T-helper 1 cell treated with Interleukin-12 subunit alpha and Interleukin-12 subunit beta and Interleukin-4 antibody, amounts not matched to agents 30 ng/mL and 1 ng/mL, for 36 hours (primary cell): ENCODE measurements around the gene EXOSC10. TPM values are rescaled to one million over a fixed set of nuclear protein-coding genes. Genes with fewer than 3 reads are reported as not detected.
"Not testable (repeated sequence)": the region's sequence is repeated elsewhere in the genome, so short reads cannot be mapped to it uniquely, and the experiment has no call there.

Experiments
- intact Hi-C: fragments of 100-400 bp; cut with micrococcal nuclease; formaldehyde crosslinking; loops from one replicate; pipeline ENCODE4 v1.15.1; 2024
- total RNA-seq: library from RNA; stranded (reverse); gene quantifications from 2 replicates; pipeline ENCODE4 v1.2.3, GENCODE V29; 2022

Gene EXOSC10
- total RNA-seq, 1 donor from 2014 or later = 86.2 TPM

- intact Hi-C loops = no loop called here
Measured at GRCh38 chr1:11044849-11045427, 54.7 kb downstream of the EXOSC10 start.

- intact Hi-C loops = no loop called here
Measured at GRCh38 chr1:11044086-11044848, 55.4 kb downstream of the EXOSC10 start.

GRCh38 chr1:11042995-11043874 lies 56.4 kb downstream of the EXOSC10 start:
- intact Hi-C loops = no loop called here

- intact Hi-C loops = no loop called here
Measured at GRCh38 chr1:11042065-11042464, 57.6 kb downstream of the EXOSC10 start.

GRCh38 chr1:11041048-11041447 lies 58.6 kb downstream of the EXOSC10 start:
- intact Hi-C loops = no loop called here

- intact Hi-C loops = not testable (repeated sequence)
Measured at GRCh38 chr1:11040105-11040429, 59.6 kb downstream of the EXOSC10 start.

GRCh38 chr1:11039351-11040104 lies 60.1 kb downstream of the EXOSC10 start:
- intact Hi-C loops = loop anchor here (5.0 to 10.0 kb wide), 2 partner anchors 435 to 868 kb away; partner anchors contain the start of gene DISP3

- intact Hi-C loops = loop anchor here (1.0 to 10.0 kb wide), 9 partner anchors 23 to 870 kb away; partner anchors contain the start of genes DISP3, EXOSC10 and SRM
Measured at GRCh38 chr1:11037740-11038182, 61.9 kb downstream of the EXOSC10 start.

- intact Hi-C loops = loop anchor here (1.0 to 10.0 kb wide), 9 partner anchors 23 to 870 kb away; partner anchors contain the start of genes DISP3, EXOSC10 and SRM
Measured at GRCh38 chr1:11037019-11037739, 62.5 kb downstream of the EXOSC10 start.

GRCh38 chr1:11031624-11032262 lies 67.9 kb downstream of the EXOSC10 start:
- intact Hi-C loops = loop anchor here (10.0 kb wide), 1 partner anchor 443 kb away; the partner anchor contains the start of gene DISP3

- intact Hi-C loops = loop anchor here (10.0 kb wide), 1 partner anchor 444 kb away; the partner anchor contains the start of gene DISP3
Measured at GRCh38 chr1:11030865-11031264, 68.8 kb downstream of the EXOSC10 start.

GRCh38 chr1:11028018-11028417 lies 71.7 kb downstream of the EXOSC10 start:
- intact Hi-C loops = no loop called here

- intact Hi-C loops = no loop called here
Measured at GRCh38 chr1:11027316-11027715, 72.4 kb downstream of the EXOSC10 start.

- intact Hi-C loops = no loop called here
Measured at GRCh38 chr1:11026903-11027302, 72.8 kb downstream of the EXOSC10 start.

GRCh38 chr1:11026052-11026451 lies 73.6 kb downstream of the EXOSC10 start:
- intact Hi-C loops = no loop called here

GRCh38 chr1:11025618-11026017 lies 74.1 kb downstream of the EXOSC10 start:
- intact Hi-C loops = no loop called here

- intact Hi-C loops = no loop called here
Measured at GRCh38 chr1:11024874-11025203, 74.8 kb downstream of the EXOSC10 start.

GRCh38 chr1:11024154-11024873 lies 75.4 kb downstream of the EXOSC10 start:
- intact Hi-C loops = no loop called here

- intact Hi-C loops = no loop called here
Measured at GRCh38 chr1:11023201-11023600, 76.5 kb downstream of the EXOSC10 start.
